GM18498 (cell line): Measurements from ENCODE around the gene PIGN.
"Not testable (repeated sequence)": the region's sequence is repeated elsewhere in the genome, so short reads cannot be mapped to it uniquely, and the experiment has no call there.

ENCODE experiments used
- ATAC-seq: cut with Tn5 transposase; IDR thresholded peaks from one replicate; pipeline ENCODE4 v1.9.1; 2021; ENCODE audit warnings: mild to moderate bottlenecking, moderate library complexity; ENCODE audit not compliant: unreplicated experiment

The PIGN gene

DNA sequence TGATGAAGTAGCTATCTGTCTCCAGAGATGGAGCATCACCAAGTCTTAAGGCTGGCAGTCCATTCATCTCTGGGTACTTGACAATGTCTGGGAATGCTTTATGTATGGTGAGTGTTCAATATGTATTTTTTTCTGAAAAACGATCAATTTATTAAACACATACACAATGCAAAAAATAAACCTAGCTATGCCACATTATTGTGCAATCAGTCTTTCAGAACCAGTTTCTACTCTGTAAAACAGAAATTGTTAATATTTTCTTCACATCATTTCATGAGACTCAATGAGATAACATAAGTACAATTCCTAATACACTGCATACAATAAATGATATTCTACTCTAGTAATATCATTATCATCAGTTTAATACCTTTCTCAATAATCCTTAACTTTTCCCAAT lies 122.5 kb downstream of the PIGN start:
- no peak for ATAC-seq

DNA sequence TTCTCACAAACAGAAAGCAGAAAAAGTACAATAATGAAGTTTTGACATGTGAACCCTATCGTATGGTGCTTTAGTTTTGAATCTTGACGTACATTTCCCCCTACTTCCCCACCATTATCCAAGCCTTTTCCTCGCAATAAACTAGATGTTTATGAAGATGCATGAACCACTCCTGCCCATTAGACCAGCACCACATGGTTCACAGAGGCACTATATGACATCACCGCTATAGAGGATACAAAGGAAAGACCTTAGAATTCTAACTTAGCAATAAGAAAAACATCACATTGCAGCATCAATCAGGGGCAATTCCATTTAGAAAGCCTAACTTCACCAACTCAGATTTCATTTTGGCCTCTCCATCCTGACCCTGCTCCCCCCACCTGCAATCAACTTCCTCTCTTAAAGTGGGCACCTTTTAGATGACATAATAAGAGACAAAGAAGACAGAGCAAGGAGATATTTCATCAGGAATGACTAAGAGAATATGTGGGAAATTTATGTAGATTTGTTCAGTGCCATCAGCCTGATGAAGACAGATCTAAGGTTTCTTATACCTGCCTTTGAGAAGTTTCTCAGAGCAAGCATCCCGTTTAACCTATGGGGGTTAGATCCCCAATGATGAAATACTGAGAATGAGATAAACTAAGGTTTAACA lies 124.9 kb downstream of the PIGN start:
- no peak for ATAC-seq

DNA sequence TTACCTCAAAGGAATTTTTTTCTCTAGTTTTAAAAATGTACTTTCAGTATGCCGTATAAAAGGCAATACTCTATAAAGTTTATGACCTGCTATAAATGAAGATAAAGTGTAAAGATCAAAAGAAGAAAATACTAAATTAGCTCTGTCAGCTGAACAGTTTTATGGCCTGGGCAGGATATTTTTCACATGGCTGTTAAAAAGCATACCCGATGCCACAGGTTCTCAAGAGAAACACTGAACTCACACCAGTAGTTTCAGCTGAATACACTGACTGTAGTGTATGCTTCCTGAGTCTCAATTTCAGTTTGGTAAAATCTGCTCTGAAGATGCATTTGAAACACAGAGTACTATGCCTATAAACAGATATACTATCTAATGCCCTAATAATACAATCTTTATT lies 126.0 kb downstream of the PIGN start:
- no peak for ATAC-seq

DNA sequence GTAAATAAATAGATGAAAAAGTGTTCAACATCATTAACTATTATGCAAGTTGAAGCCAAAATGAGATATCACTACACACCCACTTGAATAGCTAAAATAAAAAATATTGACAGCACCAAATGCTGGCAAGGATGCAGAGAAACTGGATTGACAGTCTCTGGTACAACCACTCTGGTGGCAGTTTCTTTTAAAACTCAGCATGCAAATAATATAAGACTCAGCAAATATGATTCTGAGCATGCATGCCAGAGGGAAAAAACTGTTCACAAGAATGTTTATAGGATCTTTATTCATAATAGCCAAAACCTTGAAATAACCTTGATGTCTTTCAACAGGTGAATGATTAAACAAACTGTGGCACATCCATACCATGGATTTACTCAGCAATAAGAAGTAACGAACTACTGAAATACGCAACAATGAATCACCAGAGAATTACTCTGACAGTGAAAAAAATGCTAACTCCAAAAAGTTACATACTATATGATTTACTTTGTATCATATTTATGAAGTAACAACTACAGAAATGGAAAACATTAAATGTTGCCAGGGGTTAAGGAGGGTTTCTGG lies 131.8 kb downstream of the PIGN start:
- no peak for ATAC-seq

DNA sequence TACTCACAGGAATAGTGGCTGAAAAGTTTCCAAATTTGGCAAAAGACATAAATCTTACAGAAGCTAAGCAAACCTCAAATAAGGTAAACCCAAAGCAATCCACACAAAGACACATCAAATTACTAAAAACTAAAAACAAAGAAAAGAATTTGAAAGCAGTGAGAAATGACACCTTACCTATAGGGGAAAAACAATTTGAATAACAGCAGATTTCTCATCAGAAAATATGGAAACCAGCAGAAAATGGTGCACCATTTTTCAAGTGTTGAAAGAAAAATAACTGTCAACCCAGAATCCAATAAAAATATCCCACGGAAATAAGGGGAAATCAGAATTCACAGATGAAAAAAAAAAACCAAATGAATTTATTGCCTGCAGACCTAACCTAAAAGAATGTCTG lies 138.6 kb downstream of the PIGN start:
- ATAC-seq = no peak

DNA sequence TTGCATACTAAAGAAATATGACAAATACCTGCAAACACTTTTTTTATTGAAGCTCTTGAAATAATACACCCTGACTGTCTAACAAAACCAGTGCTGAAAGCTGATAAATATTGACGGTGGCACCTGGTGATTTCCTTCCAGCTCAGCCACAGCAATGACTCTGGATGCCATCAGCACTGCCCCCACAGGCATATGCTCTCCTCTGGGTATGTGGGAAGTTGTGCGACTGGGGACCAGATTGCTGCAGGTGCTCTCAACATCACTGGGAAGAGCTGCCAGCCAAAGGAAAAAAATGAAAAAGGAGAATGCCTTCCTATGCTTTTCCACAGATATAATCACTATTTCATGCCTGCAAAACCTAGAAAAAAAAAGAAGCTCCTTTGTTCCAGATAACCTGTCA lies 141.5 kb downstream of the PIGN start:
- no peak for ATAC-seq

DNA sequence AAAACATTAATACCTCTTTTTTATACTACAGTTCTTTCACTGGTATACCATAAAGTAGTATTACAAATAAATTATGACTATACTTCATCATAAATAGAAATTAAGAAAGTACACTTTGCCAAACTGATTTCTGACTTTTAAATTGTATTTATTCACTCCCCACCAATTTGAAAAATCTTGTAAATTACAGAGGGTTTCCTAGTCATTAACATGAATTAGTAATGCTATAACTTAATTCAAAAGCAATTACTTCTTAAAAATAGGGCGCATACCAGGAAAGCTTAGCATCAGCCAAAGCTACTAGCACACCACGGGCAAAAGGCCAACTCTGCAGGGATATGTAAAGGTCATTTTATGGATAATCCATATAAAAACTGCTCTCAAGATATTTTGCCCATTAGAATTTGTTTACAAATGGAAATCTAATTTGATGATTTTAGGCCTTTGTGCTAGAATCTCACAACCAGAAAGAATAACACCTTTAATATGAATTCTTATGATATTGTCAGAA lies 142.3 kb downstream of the PIGN start:
- ATAC-seq = no peak

DNA sequence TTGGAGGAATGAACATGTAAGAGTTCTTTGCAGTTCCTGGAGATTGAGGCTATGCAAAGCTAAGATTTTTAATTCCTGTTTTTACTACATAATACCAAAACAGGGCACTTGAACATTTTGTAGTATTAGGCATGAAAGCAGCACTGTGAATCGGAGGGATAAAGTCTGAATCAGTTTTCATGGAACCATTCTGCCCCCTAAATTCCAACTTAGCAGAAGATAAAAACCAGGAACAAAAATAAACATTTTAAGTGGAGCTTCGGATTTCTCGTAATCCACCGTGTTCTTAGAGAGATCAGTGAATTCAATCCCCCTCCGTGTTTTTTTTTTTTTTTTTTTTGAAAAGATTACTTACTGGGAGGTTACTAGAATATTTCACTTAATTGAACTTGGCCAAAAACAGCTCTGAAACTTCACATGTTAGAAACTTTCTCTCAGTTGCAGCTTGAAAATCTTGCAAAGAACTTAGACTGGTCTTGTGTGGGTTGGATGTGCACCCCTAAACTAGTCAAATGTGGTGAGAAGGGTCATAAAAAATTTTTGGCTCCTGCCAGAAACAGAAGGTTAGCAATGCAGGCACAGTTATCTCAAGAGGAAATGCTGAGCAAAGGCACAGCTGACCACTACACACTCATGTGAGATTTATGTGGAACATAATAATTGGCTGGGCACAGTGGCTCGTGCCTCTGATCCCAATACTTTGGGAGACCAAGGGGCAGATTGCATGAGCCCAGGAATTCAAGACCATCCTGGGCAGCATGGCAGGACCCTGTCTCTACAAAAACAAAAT lies 148.7 kb downstream of the PIGN start:
- ATAC-seq = no peak

DNA sequence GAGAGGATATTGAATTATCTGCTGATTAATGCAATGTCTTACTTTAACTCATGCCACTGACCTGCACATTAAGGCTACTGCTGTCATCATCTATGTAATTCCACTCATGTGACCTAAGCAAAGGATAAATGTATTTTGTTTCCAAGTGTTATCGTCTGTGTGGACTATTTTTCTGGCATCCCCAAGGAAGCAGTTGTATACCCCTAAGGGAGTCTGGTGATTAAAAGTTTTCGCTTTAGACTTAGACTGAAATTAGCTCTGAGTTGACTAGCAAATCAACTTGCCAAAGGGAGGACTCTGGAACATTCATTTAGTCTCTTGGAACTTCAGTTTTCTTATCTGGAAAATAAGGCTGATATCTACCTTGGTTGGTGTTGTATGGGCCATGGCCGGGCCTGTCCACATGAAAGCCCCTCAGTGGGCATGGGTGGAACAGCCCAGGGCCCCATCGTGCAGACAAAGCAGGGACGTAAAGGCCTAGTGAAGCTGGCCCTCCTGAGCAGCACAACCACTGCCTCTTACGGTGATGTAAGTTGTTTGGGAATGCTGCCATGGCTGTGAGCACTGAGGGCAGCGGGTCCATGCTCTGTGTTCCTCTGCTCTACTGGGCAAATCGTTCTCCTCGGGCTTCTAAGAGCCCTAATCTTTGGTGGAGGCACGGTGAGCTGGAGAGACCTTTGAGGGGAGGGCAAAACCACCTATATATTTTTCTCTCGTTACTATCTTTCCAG lies 149.7 kb downstream of the PIGN start:
- ATAC-seq = no peak

DNA sequence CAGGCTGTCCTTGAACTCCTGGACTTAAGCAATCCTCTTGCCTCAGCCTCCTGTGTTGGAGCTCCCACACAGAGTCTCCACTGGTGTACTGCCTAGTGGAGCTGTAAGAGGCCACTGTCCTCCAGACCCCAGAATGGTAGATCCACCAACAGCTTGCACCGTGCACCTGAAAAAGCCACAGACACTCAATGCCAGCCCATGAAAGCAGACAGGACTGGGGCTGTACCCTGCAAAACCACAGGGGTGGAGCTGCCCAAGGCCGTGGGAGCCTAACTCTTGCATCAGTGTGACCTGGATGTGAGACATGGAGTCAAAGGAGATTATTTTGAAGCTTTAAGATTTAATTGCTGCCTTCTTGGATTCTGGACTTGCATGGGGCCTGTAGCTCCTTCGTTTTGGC lies 152.6 kb downstream of the PIGN start:
- ATAC-seq = not testable (repeated sequence)

DNA sequence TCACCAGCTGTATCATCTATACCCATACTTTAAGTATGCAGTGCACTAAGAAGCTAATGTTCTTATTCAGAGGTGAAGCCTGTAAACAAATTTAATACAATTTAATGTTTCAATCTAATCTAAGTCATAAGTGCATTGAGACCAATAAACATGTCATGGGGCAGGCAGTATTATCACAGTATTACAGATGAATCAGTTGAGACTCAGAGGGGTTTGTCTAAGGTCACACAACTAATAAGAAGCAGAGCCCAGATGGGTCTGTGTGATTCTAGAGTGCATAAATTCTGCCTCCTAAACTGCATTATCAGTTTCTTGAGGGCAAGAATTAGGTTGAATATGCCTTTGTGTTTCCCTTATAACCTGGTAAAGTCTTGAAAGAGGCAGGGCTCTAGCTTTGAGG lies 153.1 kb downstream of the PIGN start:
- no peak for ATAC-seq

DNA sequence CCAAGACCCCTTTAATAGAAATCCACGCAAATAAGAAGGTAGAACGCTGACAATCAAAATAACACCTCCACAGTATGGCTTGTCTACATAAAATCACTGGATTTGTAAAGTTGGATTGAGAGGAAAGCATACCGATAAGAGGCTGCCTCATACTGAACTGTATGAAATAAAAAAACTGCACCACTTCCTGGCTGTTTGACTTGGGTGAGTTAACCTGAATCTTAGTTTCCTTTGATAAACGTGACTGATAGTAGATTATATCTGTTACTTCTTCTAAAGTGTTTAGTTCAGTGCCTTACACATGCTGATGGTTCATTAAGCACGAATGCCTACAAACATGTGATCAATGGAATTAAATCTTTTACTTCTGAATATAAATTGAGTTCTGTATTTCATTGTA lies 153.6 kb downstream of the PIGN start:
- no peak for ATAC-seq

DNA sequence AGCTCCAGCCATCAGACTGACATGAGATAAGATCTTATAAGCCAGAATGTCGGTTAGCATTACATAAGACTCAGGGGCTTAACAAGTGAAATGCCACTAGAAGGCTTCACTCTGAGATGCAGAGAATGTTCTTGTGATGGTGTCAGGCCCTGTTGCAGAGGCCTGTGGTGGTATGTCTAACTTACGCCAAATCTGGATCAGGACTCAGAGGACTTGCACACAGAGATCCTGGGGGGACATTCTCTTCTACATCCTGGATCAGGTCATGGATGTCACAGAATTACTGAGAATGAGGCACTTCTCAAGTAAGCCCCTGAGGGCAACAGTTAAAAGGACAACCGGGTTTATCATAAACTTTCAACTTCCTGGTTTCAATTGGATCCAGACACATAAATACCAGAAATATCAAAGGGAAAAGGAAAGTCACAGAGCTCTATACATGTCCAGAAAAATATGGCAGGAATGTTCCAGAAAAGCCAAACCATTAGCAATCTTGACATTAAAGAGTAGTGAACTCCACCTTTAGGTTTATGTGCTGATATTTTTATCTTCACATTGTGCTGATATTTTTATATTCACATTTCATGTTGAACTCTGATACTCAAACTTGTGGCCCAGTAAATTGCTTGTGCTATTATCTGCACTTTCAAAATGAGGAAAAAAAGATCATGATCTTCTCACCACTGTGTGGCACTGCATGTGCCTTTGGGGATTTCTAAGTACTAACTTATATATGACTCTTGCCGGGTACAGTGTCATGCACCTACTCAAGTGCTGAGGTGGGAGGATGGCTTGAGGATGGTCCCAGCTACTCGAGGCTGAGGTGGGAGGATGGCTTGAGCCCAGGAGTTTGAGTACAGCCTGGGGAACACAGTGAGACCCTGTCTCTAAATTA lies 156.5 kb downstream of the PIGN start:
- no peak for ATAC-seq

DNA sequence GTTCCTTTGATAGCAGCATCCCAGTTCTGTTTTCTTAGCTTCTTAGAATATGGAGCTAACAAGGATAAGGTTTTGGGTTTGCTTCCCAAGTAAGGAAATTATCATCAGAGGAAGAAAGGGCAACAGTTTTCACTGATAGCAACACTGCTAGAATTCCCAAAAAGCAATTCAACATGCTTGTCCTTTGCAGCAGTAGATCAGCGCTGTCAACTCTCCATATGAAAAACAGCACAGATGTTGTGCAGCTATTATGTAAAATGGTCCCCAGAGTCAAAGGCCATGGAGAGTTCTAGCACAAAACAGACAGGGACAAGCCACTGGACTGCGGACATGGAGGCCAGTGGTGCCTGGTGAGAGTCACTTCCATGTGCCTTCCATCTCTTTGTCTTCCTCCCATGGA lies 158.1 kb downstream of the PIGN start:
- no peak for ATAC-seq

DNA sequence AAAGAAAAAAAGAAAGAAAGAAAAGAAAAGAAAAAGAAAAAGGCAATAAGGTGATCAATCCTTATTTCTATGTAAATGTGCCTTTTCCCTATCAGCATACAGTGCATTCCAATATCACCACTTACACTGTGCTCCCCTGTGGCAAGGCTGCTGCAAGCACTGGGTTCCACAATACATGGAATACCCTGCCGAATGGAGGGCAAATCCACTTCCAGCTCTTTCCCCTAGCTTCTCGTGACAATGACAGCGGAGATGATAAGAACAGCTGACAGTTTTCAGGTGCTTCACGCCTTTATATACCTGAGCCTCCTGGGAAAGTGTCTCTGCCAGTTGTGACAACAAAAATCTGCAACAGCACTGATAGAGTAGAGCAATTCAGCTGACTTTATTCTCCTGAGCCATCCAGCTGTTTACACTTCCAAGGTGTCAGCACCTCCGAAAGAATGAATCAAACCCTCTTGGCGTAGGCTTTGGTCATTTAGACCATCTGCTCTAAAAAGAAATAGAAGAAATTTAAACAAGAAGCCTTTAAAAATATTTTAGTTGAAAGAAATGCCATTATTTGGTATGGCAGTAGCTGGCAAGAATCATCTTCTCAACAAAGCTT lies 158.8 kb downstream of the PIGN start:
- no peak for ATAC-seq

DNA sequence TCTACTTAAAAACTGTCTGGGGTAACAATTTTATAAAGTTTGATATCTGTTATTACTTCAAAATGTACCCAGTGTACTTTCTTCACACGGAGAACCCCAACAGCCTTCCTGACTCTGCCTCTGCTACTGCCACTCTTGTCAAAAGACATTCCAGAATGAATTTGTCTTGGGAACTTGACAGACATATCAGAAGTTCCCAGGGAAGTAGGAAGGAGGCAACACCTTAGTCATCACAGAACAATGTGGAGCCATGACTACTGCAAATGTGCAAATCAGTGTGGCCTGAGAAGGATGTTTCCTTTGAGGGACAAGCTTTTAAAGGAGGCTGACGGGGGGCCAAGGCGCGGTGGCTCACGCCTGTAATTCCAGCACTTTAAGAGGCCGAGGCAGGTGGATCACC lies 160.3 kb downstream of the PIGN start:
- no peak for ATAC-seq

DNA sequence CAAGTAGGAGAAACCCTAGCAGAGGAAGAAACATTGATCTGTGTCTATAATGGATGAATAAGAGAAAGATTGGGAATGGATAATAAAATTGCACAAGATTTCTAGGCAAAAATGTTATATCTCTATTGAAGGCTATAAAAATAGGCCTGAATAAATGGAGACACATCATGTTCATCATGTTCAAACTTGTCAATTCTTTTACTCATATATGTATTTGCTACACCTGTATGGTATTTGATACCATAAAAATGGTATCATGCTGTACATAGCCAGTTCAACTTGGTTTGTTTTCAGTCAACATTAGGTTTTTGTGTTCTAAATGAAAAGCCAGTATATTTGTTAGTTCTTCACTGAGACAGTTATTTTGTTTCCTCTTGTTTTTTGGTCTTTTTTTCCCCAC lies 161.9 kb downstream of the PIGN start:
- no peak for ATAC-seq

DNA sequence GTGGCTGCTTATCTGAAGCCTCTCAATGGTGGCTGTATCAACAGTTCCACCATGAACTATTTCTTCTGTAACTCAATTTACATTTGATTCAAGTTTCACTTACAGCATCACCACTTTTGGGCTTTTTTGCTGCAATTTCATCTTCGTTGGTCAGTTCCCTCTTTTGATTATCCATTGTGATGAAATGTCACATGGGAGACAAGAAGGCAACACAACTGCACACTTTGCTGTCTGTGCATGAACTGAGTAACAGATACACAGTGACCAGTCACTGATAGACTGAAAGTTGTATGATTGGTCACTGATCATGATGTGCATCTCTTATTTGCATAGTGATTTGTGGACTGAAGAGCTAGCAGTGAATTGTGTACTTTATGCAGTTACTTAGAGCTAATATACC lies 163.3 kb downstream of the PIGN start:
- ATAC-seq = no peak

DNA sequence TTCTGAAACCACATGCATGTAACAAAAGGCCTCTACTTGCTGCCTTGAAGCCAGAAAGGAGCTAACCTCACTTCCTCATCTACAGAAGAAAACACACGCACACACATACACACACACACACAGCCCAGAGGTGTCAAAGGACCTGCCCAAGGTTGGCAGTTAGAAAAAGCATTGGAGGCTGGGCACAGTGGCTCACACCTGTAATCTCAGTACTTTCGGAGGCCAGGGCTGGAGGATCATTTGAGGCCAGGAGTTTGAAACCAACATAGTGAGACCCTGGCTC lies 168.2 kb downstream of the PIGN start:
- no peak for ATAC-seq

DNA sequence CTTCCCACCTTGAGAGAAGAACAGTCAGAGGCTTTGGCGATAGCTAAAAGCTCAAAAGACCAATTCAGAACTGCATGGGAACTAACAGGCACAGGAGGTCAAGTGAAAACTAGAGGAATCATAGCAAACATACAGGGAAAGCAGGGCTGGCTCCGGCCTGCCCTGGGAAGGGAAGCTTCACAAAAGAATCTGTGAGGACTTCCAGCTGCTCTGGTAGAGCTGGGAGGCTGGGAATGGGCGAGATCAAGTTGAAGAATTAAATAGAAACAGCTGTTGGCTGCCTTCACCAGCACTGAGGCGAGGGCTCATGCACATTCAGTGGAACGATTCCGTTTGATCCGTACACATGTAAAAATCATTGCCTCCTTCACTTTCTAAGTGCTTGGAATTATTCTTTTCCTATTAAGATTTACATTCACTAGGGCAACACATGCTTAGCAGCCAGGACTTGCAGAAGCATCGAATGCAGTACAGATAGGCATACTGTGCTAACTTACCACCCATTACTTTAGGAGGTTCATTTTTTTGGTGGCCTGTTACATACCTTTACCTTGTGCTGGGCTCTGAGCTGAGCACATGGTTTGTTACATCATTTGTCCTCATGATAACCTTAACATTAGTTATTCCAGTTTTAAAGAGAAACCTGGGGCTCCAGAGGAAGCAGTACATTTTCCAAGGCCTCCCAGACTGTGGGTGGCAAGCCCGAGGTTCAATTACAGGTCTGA lies 168.7 kb downstream of the PIGN start:
- ATAC-seq = no peak
